HG03025 (cell line): ENCODE data around the gene KLF17.

Experiments
- ATAC-seq: cut with Tn5 transposase; IDR thresholded peaks from one replicate; pipeline ENCODE4 v1.9.1; 2021; ENCODE audit warnings: mild to moderate bottlenecking, moderate library complexity; ENCODE audit not compliant: unreplicated experiment, low FRiP score

Gene KLF17

GRCh38 chr1:44147582-44147981 is 29.0 kb downstream of the KLF17 start:
- no peak for ATAC-seq

- ATAC-seq, result no peak
Measured at GRCh38 chr1:44151332-44151731, 32.7 kb downstream of the KLF17 start.

- no peak for ATAC-seq
Measured at GRCh38 chr1:44151808-44152207, 33.2 kb downstream of the KLF17 start.

GRCh38 chr1:44152692-44153091 is 34.1 kb downstream of the KLF17 start:
- ATAC-seq, result no peak

DNA sequence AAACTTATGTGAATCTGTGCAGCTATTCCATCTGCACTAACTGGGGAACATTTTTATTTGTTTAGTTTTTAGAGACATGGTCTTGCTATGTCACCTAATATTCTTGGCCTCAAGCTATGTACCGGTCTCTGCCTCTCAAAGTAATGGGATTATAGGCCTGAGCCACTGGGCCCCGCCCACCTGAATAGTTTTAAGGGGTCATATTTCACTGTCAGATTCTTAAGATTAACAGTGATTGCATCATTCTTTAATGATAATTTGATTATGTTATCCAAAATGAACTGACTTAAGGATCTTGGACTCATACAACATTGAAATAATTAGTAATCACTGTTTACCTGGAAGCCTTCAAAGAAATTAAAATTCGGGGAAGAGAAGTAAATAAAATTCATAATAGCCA is 35.4 kb downstream of the KLF17 start:
- ATAC-seq, result no peak

GRCh38 chr1:44157903-44158302 is 39.3 kb downstream of the KLF17 start:
- no peak for ATAC-seq

GRCh38 chr1:44158871-44159270 is 40.2 kb downstream of the KLF17 start:
- no peak for ATAC-seq

GRCh38 chr1:44161546-44161945 is 42.9 kb downstream of the KLF17 start:
- ATAC-seq, result no peak

DNA sequence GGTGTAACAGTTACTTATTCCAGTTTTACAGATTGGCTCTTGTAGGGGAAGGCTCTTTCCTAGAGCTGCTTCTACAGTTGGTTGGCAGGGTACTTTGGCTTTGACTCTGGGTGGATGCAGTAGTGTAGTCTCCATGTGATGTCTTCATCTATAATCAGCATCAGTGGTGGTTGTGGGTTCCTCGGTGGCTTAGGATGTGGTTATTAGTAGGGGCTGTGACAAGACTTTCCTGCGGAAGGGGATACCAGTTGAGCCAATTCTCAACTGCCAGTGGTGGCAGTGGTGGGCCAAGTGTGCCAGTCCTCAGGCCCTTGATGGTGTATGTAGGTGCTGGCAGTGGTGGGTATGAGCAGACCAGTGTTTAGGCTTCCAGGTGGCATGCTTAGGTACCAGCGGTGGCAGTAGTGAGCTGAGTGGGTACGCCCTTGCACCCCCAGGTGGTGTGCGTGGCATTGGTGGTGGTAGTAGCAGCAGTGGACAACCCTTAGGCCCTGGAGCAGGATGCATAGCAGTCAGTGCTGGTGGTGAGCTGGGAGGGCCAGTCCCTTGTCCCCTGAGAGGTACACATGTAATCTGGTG is 50.0 kb downstream of the KLF17 start:
- ATAC-seq, result no peak

DNA sequence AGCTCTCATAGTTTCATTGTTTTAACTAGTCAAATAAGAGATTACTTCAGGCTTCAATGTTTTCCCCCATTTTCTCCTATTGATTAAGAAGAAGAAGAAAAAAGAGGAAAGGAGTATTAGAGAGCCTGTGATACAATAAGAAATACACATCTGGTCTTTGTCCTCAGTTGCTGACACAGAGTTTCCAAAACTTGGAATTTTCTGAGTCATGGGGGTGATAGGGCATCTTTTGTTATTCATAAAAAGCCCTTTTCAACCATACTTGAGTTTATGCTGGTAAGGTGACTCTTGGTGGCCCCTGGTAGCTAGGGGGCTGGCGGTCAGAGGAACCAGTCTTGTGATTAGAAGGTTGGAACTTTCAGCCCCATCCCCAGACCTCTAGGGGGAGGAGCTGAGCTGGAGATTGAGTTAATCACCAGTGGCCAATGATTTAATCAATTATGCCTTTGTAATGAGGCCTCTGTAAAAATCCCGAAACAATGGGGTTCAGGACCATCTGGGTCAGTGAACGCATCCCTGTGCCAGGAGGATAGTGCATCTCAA is 51.7 kb downstream of the KLF17 start:
- no peak for ATAC-seq

GRCh38 chr1:44174630-44175029 is 56.0 kb downstream of the KLF17 start:
- ATAC-seq, result no peak
